HCT116 (cell line): ENCODE measurements around the gene PRDX6. TPM values are rescaled to one million over a fixed set of nuclear protein-coding genes. Genes with fewer than 3 reads are reported as not detected.
A peak's percentile ranks its signal among the peaks of the same experiment; 100 is the strongest.

ENCODE experiments used
- ATAC-seq: fragments of 200-7000 bp; cut with Tn5 transposase; 2 replicates; pipeline ENCODE4 v1.9.1; 2020; ENCODE audit warnings: mild to moderate bottlenecking, moderate library complexity
- BruUV-seq: library from RNA; stranded (reverse); fragments of 400-500 nt; replicated peaks from 2 replicates; lab custom pipeline; 2021; lab: Mats Ljungman, UMichigan
- CTCF ChIA-PET: fragments of 300-600 bp; sonication (Branson Sonifier 250); formaldehyde crosslinking; loops from one replicate; lab custom pipeline; 2021; ENCODE audit warnings: antibody characterized with exemption; lab: Charles Lee
- POLR2A ChIA-PET: fragments of 300-600, 350-600 bp; sonication (Branson Sonifier 250); formaldehyde crosslinking; loops from one replicate; lab custom pipeline; 2021; ENCODE audit warnings: antibody characterized with exemption; lab: Charles Lee
- RAD21 ChIA-PET, 2 experiments: fragments of 300-600 bp; sonication (Branson Sonifier 250); formaldehyde crosslinking; loops; one replicate each; lab custom pipeline; 2023; ENCODE audit warnings: low total read pairs in 2 of 2; ENCODE audit not compliant: uncharacterized antibody in 2 of 2, unreplicated experiment in 2 of 2, low non-redundant PET in 1 of 2; lab: Charles Lee
- DNase-seq: peaks from one replicate; pipeline ENCODE4 v3.0.0-alpha.2; 2010; ENCODE audit warnings: low read depth, low spot score
- H2AFZ ChIP-seq: fragments of 200-600 bp; shearing (Covaris generic), sonication (generic); 2 replicates; pipeline ENCODE4 v1.6.1; 2017; ENCODE audit warnings: low read depth, mixed run types, mixed read lengths, antibody characterized with exemption, low read length; ENCODE audit not compliant: poor library complexity, severe bottlenecking
- H3K27ac ChIP-seq: 2 replicates; pipeline ENCODE4 v1.5.1; 2012; ENCODE audit warnings: low read depth, low read length
- H3K27me3 ChIP-seq: fragments of 200-600 bp; sonication (generic); 2 replicates; pipeline ENCODE4 v1.6.1; 2016; ENCODE audit warnings: mixed run types, low read length, mixed read lengths; ENCODE audit not compliant: insufficient read depth
- H3K36me3 ChIP-seq, 2 experiments: fragments of 200-500 bp in 1 of 2; fragments of 200-600 bp in 1 of 2; sonication (Bioruptor generic) in 1 of 2; sonication (generic) in 1 of 2; 2 replicates each; pipeline versions ENCODE4 v1.5.1 to v1.6.1; 2014 to 2016; ENCODE audit warnings: low read length in 2 of 2, inconsistent platforms in 1 of 2, mixed read lengths in 1 of 2, mixed run types in 1 of 2; ENCODE audit not compliant: insufficient read depth in 2 of 2, control insufficient read depth in 1 of 2
- H3K4me1 ChIP-seq, 2 experiments: fragments of 200-600 bp in 1 of 2; sonication (generic) in 1 of 2; 2 replicates each; pipeline versions ENCODE4 v1.5.1 to v1.6.1; 2012 to 2017; ENCODE audit warnings: low read length in 2 of 2, inconsistent platforms in 1 of 2, mild to moderate bottlenecking in 1 of 2, mixed read lengths in 1 of 2, mixed run types in 1 of 2, moderate library complexity in 1 of 2; ENCODE audit not compliant: insufficient read depth in 2 of 2, control insufficient read depth in 1 of 2
- H3K4me2 ChIP-seq: fragments of 200-600 bp; sonication (generic); 2 replicates; pipeline ENCODE4 v1.6.1; 2017; ENCODE audit warnings: mixed run types, low read length, mixed read lengths
- H3K4me3 ChIP-seq, 2 experiments: fragments of 200-600 bp in 1 of 2; sonication (generic) in 1 of 2; replicated peaks in 1 of 2; 2 replicates each; pipeline ENCODE4 v1.5.1; 2011 to 2016; ENCODE audit warnings: low read length in 2 of 2, control low read depth in 1 of 2, low read depth in 1 of 2, mild to moderate bottlenecking in 1 of 2, mixed read lengths in 1 of 2, mixed run types in 1 of 2
- H3K79me2 ChIP-seq: fragments of 200-600 bp; sonication (generic); 2 replicates; pipeline ENCODE4 v1.6.1; 2017; ENCODE audit warnings: mild to moderate bottlenecking, mixed run types, low read length, moderate library complexity, mixed read lengths; ENCODE audit not compliant: insufficient read depth
- H3K9ac ChIP-seq: fragments of 200-600 bp; sonication (generic); 2 replicates; pipeline ENCODE4 v1.6.1; 2016; ENCODE audit warnings: low read length, mixed read lengths
- H3K9me2 ChIP-seq: fragments of 200-600 bp; sonication (generic), shearing (Covaris generic); 2 replicates; pipeline ENCODE4 v1.6.1; 2017; ENCODE audit warnings: mixed run types, mild to moderate bottlenecking, moderate library complexity; ENCODE audit not compliant: insufficient read depth
- H3K9me3 ChIP-seq, 2 experiments: fragments of 200-500 bp in 1 of 2; fragments of 200-600 bp in 1 of 2; sonication (Bioruptor generic) in 1 of 2; sonication (generic) in 1 of 2; 2 replicates each; pipeline ENCODE4 v1.6.1; 2014 to 2017; ENCODE audit warnings: low read length in 2 of 2, mixed read lengths in 2 of 2, inconsistent platforms in 1 of 2, low read depth in 1 of 2, mild to moderate bottlenecking in 1 of 2, mixed run types in 1 of 2, moderate library complexity in 1 of 2; ENCODE audit not compliant: control insufficient read depth in 1 of 2, insufficient read depth in 1 of 2
- H4K20me1 ChIP-seq: fragments of 200-600 bp; sonication (generic), shearing (Covaris generic); 2 replicates; pipeline ENCODE4 v1.6.1; 2017; ENCODE audit warnings: mixed run types, mild to moderate bottlenecking, moderate library complexity; ENCODE audit not compliant: insufficient read depth
- ATF3 ChIP-seq: IDR thresholded peaks from 2 replicates; pipeline ENCODE4 v1.6.1; 2012
- EGR1 ChIP-seq: IDR thresholded peaks from 2 replicates; pipeline ENCODE4 v1.6.1; 2012; ENCODE audit warnings: low read depth
- JUND ChIP-seq: IDR thresholded peaks from 2 replicates; pipeline ENCODE4 v1.6.1; 2012
- MAX ChIP-seq: IDR thresholded peaks from 2 replicates; pipeline ENCODE4 v1.6.1; 2012
- POLR2A ChIP-seq: IDR thresholded peaks from 2 replicates; pipeline ENCODE4 v1.7.0; 2011; ENCODE audit warnings: borderline replicate concordance; ENCODE audit not compliant: insufficient read depth, insufficient read length; ENCODE audit errors: extremely low read depth
- POLR2AphosphoS5 ChIP-seq: IDR thresholded peaks from 2 replicates; pipeline ENCODE4 v1.6.1; 2011; ENCODE audit warnings: mild to moderate bottlenecking, low read depth, low read length, moderate library complexity
- SRF ChIP-seq: IDR thresholded peaks from 2 replicates; pipeline ENCODE4 v1.6.1; 2012; ENCODE audit warnings: low read depth
- TCF7L2 ChIP-seq: IDR thresholded peaks from 2 replicates; pipeline ENCODE4 v1.7.0; 2011; ENCODE audit warnings: borderline replicate concordance, inconsistent platforms; ENCODE audit not compliant: insufficient read depth, insufficient read length; ENCODE audit errors: extremely low read depth
- intact Hi-C: fragments of 100-400 bp; cut with micrococcal nuclease; formaldehyde crosslinking; loops from 2 replicates; pipeline ENCODE4 v1.10.0; 2022
- total RNA-seq: library from RNA; stranded (reverse); gene quantifications from one replicate; pipeline ENCODE4 v1.2.1, GENCODE V29; 2021; ENCODE audit not compliant: unreplicated experiment

PRDX6 gene
- total RNA-seq, 1 experiment from 2014 or later: 286 TPM

- peaks cover 57% of the 10 kb centered on the region for H3K79me2 ChIP-seq
- DNase-seq (peak; percentile 12), ATAC-seq (no peak)
- peak overlapping the region; percentile 95 for H3K9ac ChIP-seq
- peak overlapping the region; percentile 87 for H3K27ac ChIP-seq
- H3K4me3 ChIP-seq: peak overlapping the region; percentile 81 to 90
- intact Hi-C loops: loop anchor here (5.0 kb wide), 2 partner anchors 46 to 344 kb away; partner anchors contain the start of genes CENPL and DARS2
- no peaks in the 10 kb centered on the region for H3K9me3 ChIP-seq
- H3K4me2 ChIP-seq: peak overlapping the region; percentile 92
- TSS peak; percentile 46 for BruUV-seq
- peaks cover 10 to 35% of the 10 kb centered on the region in 2 experiments for H3K4me1 ChIP-seq
- ChIA-PET CTCF (no interaction called here), RAD21 (no interaction called here), POLR2A (no interaction called here)
- no peak overlapping the region for H2AFZ ChIP-seq
- no peaks in the 10 kb centered on the region; the same call in 1 of the 2 replicates for H4K20me1 ChIP-seq
- TF ChIP-seq POLR2AphosphoS5: 0 out of 2 replicates have a peak, but pooled peaks have one; percentile 25
- peak; percentile 29 for TF ChIP-seq EGR1
- peak; percentile 74 for TF ChIP-seq MAX
- TF ChIP-seq JUND: no peak
- H3K36me3 ChIP-seq: peaks cover 30% of the 10 kb centered on the region in 2 experiments
- no peaks in the 10 kb centered on the region for H3K9me2 ChIP-seq
- no peaks in the 10 kb centered on the region for H3K27me3 ChIP-seq
These were observed 1.0 kb downstream of the PRDX6 start for GRCh38 chr1:173478094-173478674.

GRCh38 chr1:173479649-173480048, 2.5 kb downstream of the PRDX6 start:
- ChIA-PET CTCF (no interaction called here), POLR2A (no interaction called here), RAD21 (no interaction called here)
- H3K9ac ChIP-seq: no peak overlapping the region
- no peaks in the 10 kb centered on the region for H3K9me2 ChIP-seq
- no TSS peak for BruUV-seq
- no peak overlapping the region for H3K27ac ChIP-seq
- H3K4me1 ChIP-seq: peaks cover 10 to 23% of the 10 kb centered on the region in 2 experiments; a peak in 3 of 4 replicates
- peaks cover 61% of the 10 kb centered on the region for H3K79me2 ChIP-seq
- TF ChIP-seq ATF3 (no peak), POLR2AphosphoS5 (no peak), SRF (no peak), TCF7L2 (no peak), POLR2A (no peak)
- no peaks in the 10 kb centered on the region; the same call in 1 of the 2 replicates for H4K20me1 ChIP-seq
- no peak for ATAC-seq
- intact Hi-C loops: loop anchor here (5.0 kb wide), 2 partner anchors 47 to 343 kb away; partner anchors contain the start of genes CENPL and DARS2
- H3K9me3 ChIP-seq: no peaks in the 10 kb centered on the region
- no peak overlapping the region for H2AFZ ChIP-seq
- no peak overlapping the region for H3K4me3 ChIP-seq
- DNase-seq: no peak
- H3K36me3 ChIP-seq: peaks cover 38 to 40% of the 10 kb centered on the region in 2 experiments
- H3K27me3 ChIP-seq: no peaks in the 10 kb centered on the region
- no peak overlapping the region for H3K4me2 ChIP-seq
